Left ventricle myocardium inferior (tissue), 1 donor: ENCODE data around the gene CCDC47. TPM values are rescaled to one million over a fixed set of nuclear protein-coding genes. Genes with fewer than 3 reads are reported as not detected.

Experiments
- DNase-seq: peaks from one replicate; pipeline ENCODE4 v3.0.0-alpha.2; 2020
- H3K27ac ChIP-seq: fragments of 200-600 bp; replicated peaks from 2 replicates; pipeline ENCODE4 v1.8.0; 2021
- H3K27me3 ChIP-seq: fragments of 200-600 bp; 2 replicates; pipeline ENCODE4 v1.8.0; 2021; ENCODE audit warnings: low read depth
- H3K36me3 ChIP-seq: fragments of 200-600 bp; 2 replicates; pipeline ENCODE4 v1.8.0; 2021
- H3K4me1 ChIP-seq: fragments of 200-600 bp; 2 replicates; pipeline ENCODE4 v1.8.0; 2021
- H3K4me3 ChIP-seq: fragments of 200-600 bp; 2 replicates; pipeline ENCODE4 v1.8.0; 2021; ENCODE audit warnings: mild to moderate bottlenecking, moderate library complexity
- H3K9me3 ChIP-seq: fragments of 200-600 bp; replicated peaks from 2 replicates; pipeline ENCODE4 v1.8.0; 2021
- intact Hi-C: fragments of 100-400 bp; cut with micrococcal nuclease; formaldehyde crosslinking; loops from one replicate; pipeline ENCODE4 v1.11.0; 2022
- total RNA-seq: library from RNA; stranded (reverse); fragmentation: NEBNext Ultra II Directional; extraction: Animal tissue kit (Norgen Biotek cat#: 25700); gene quantifications from one replicate; pipeline ENCODE4 v1.2.1, GENCODE V29; 2021
- TF ChIP-seq, protein P1 (sequence below): fragments of 200-600 bp; IDR thresholded peaks from 2 replicates; pipeline ENCODE4 v1.8.0; 2021; ENCODE audit warnings: antibody characterized with exemption, mild to moderate bottlenecking, borderline replicate concordance
- donor health status: DM: no; HTN: yes; CAD: no; lungs with severe emphysema.

CCDC47 gene
- total RNA-seq, 1 donor from 2014 or later, result 79.6 TPM

DNA sequence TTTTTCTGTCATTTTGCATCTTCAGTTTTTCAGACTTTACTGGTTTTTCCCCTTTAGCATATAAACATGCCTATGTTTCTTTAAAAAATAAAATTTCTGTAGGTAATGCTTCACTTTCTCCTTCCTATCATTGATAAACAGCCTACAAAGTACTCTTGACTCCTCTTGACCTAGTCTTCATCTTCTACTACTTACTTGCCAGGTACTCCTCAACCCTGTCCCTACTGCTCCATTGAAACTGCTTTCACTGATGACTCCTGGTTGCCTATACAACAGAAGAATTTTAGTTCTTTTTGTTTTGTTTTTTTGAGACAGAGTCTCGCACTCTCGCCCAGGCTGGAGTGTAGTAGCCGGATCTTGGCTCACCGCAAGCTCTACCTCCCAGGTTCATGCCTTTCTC is 7.5 kb upstream of the CCDC47 start:
- Histone ChIP-seq H3K36me3 (peaks cover 37% of the 10 kb centered on the region), H3K4me1 (peaks cover 66% of the 10 kb centered on the region), H3K27me3 (no peaks in the 10 kb centered on the region), H3K4me3 (no peak overlapping the region), H3K9me3 (no peaks in the 10 kb centered on the region), H3K27ac (no peak overlapping the region)
- intact Hi-C loops, result no loop called here
- no peak for DNase-seq
- TF ChIP-seq, protein P1, sequence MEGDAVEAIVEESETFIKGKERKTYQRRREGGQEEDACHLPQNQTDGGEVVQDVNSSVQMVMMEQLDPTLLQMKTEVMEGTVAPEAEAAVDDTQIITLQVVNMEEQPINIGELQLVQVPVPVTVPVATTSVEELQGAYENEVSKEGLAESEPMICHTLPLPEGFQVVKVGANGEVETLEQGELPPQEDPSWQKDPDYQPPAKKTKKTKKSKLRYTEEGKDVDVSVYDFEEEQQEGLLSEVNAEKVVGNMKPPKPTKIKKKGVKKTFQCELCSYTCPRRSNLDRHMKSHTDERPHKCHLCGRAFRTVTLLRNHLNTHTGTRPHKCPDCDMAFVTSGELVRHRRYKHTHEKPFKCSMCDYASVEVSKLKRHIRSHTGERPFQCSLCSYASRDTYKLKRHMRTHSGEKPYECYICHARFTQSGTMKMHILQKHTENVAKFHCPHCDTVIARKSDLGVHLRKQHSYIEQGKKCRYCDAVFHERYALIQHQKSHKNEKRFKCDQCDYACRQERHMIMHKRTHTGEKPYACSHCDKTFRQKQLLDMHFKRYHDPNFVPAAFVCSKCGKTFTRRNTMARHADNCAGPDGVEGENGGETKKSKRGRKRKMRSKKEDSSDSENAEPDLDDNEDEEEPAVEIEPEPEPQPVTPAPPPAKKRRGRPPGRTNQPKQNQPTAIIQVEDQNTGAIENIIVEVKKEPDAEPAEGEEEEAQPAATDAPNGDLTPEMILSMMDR, result no peak

DNA sequence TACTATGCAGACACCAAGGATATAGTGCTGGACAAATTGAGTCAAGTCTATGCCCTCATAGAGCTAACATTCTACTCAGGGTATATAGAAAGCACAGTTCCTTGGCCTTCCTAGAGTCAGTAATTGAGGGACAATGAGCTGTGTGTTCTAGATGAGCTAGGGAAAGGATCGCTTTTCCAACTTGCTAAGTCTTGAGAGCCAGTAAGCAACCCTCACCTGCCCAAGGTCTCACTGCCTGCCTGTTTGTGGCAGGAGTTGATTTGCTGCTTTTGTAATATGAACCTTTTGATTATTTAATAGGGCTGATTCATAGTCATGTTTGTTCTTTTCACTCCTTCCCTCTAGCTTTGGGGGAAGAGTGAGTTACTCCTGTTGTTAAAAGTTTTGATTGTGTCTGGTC is 7.1 kb upstream of the CCDC47 start:
- peaks cover 37% of the 10 kb centered on the region for H3K36me3 ChIP-seq
- no peaks in the 10 kb centered on the region for H3K27me3 ChIP-seq

DNA sequence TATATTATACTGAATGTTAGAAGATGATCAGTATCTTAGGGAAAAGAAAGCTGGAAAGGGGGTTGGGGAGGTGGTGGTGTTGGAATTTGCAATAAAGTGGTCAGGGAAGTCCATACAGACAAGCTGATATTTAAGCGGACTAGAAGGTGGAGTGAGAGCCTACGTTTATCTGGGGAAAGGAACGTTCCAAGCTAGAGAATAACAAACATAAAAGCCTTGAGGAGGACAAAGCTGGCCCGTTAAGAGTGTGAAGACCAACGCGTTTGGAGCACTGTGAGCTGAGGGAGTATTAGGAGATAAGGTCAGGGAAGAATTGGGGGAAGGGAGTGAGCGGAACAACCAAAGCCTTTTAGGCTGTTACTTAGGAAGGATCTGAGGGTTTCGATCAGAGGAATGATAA is 2.0 kb upstream of the CCDC47 start:
- Histone ChIP-seq H3K9me3 (no peaks in the 10 kb centered on the region), H3K27me3 (no peaks in the 10 kb centered on the region), H3K4me1 (peaks cover 91% of the 10 kb centered on the region), H3K4me3 (peak overlapping the region; percentile 95), H3K36me3 (peaks cover 29% of the 10 kb centered on the region), H3K27ac (peak overlapping the region; percentile 99)
- DNase-seq, result no peak
- intact Hi-C loops, result no loop called here
- TF ChIP-seq, protein P1, result no peak

More for the DNA sequence above, 7.1 kb upstream of the CCDC47 start:
- Histone ChIP-seq H3K4me1 (peaks cover 71% of the 10 kb centered on the region), H3K27ac (no peak overlapping the region), H3K9me3 (no peaks in the 10 kb centered on the region), H3K4me3 (no peak overlapping the region)
- DNase-seq, result no peak
- TF ChIP-seq, protein P1, result no peak
- intact Hi-C loops, result no loop called here

DNA sequence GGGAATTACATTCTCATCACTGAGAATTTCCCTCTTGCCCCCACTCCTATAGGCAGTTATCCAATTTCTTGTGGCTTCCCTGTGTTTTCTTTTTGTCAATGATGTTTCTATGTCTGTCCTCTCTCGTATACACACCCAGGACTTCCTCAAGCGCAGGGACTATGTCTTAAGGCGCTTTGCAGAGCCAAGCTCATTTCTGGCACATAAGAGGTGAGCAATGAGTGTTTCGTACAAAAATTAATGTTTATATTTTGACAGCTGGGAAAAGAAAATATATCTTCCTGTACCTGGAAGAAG is 1.5 kb upstream of the CCDC47 start:
- DNase-seq, result no peak
- TF ChIP-seq, protein P1, result no peak
- intact Hi-C loops, result no loop called here
- Histone ChIP-seq H3K27ac (peak overlapping the region; percentile 99), H3K9me3 (no peaks in the 10 kb centered on the region), H3K27me3 (no peaks in the 10 kb centered on the region), H3K4me1 (peaks cover 91% of the 10 kb centered on the region), H3K4me3 (peak overlapping the region; percentile 95), H3K36me3 (peaks cover 25% of the 10 kb centered on the region)

DNA sequence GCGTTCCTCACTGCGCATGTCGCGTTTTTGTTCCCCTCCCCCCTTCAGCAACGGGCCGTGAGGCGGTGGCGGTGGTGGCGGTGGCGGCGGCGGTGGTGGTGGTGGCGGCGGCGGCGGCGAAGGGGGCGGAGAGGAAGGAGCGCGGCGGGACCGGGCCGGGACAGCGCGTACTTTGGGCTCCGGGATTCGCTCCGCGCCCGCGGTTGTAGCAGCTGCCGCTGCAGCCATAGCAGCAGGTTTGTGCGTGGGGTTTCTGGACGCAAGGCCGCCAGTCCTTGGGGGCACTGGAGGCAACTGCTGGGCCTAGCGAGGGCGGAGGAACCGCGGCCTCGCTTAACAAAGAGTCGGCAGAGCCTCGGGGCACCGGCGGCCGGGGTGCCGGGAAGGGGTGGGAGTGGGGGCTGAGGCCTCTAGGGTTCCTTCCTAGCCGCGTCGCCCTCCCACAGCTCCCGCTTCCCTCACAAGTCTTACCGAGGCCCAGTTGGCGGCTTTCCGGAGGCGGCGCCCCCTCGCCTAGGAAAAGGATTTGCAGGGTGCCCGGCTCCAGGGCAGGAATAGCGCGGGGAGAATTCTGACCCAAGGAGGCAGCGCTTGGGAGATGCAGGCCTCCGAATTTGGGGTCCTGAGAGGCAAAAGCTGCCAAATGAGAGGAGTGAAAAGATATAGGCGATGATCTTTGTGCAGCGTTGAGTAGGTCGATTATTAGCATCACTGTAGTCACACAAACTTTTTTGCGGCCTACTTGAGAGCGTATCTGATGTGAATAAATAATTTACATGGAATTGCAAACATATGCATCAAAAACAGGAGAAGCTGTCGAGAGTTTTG is 958 bp upstream of the CCDC47 start, which contains the start of gene DDX42:
TSS of gene DDX42 (plus strand) at position 30 of the 828 bp plus-strand sequence. CDS start 12,880 bp downstream, outside the sequence.
- peak within 1 kb of the TSS; percentile 99 for H3K27ac ChIP-seq
- DNase-seq, result peak; percentile 90
- TF ChIP-seq, protein P1, result peak; percentile 17
- peaks cover 19% of the 10 kb centered on the region for H3K36me3 ChIP-seq
- no peaks in the 10 kb centered on the region for H3K9me3 ChIP-seq
- H3K4me3 ChIP-seq, result peak within 1 kb of the TSS; percentile 95
- intact Hi-C loops, result no loop called here
- H3K4me1 ChIP-seq, result peaks cover 89% of the 10 kb centered on the region
- H3K27me3 ChIP-seq, result no peaks in the 10 kb centered on the region
